GM18505 (cell line): Measurements from ENCODE around the gene TCF7.
A peak's percentile ranks its signal among the peaks of the same experiment; 100 is the strongest.

Experiments used
- ATAC-seq: cut with Tn5 transposase; IDR thresholded peaks from one replicate; pipeline ENCODE4 v1.9.1; 2021; ENCODE audit not compliant: unreplicated experiment
- POLR2A ChIP-seq: IDR thresholded peaks from 4 replicates; pipeline ENCODE4 v1.6.1; 2011; ENCODE audit warnings: borderline replicate concordance; ENCODE audit not compliant: insufficient read depth, insufficient read length; ENCODE audit errors: extremely low read depth

TCF7 gene

GRCh38 chr5:134174841-134175839 lies 60.7 kb downstream of the TCF7 start:
- ATAC-seq, result no peak
- TF ChIP-seq POLR2A, result no peak

DNA sequence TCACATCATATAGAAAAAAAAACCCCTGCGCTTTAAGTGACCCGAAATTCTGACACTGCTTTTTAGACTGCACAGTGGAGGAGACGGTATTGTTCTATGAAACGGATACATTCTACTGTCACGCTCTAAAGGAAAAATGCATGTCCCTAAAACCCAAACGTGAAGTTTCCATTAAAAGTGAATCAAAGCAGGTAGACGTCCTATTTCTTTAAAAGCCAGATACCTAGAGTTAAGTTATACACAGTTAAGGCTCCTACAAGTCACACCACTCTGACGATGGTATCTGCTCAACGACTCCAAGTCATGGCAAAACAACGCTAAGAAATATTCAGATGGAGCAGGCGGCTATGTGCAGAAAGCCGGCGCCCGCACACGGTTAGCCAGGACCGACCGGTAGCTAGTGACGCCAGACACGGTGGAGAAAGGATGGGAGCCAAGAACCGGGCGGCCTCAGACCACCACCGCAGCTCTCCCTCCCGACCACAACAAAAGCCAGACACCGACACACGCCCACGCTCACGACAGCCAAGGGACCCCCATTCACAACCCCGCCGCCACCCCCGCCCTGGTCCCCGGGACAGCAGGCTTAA lies 61.5 kb downstream of the TCF7 start:
- no peak for TF ChIP-seq POLR2A
- peak; percentile 12 for ATAC-seq

- ATAC-seq, result peak; percentile 74
- peak; percentile 100 for TF ChIP-seq POLR2A
These were observed 62.3 kb downstream of the TCF7 start, which contains the start of gene SKP1 for GRCh38 chr5:134176511-134177368. Gene SKP1 (minus strand): TSS chr5:134176950. CDS start chr5:134174022, 2,928 bp downstream.

GRCh38 chr5:134177369-134178095 lies 63.1 kb downstream of the TCF7 start:
- ATAC-seq, result no peak
- no peak for TF ChIP-seq POLR2A

GRCh38 chr5:134178096-134178419 lies 63.6 kb downstream of the TCF7 start:
- no peak for ATAC-seq
- TF ChIP-seq POLR2A, result no peak

DNA sequence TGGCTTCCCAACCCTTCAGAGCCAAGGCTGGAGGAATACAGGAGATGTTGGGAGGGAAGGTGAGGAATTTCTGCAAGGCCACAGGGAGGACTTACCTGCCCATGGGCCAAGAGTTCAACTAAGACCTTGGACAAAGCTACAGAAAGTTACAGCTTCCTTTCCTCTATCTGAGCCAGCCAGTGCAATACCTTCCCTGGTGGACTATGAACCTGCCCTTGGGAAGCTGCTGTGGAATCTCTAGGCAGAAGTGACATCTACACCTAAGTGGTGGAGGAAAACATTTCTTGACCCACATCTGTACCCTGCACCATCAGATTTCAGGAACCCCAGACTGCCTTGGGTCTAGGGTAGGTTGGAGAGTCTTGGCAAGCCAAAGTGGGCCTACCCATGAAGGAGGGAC lies 69.0 kb downstream of the TCF7 start:
- ATAC-seq, result no peak
- TF ChIP-seq POLR2A, result no peak

GRCh38 chr5:134184155-134185135 lies 70.0 kb downstream of the TCF7 start:
- ATAC-seq, result no peak
- no peak for TF ChIP-seq POLR2A

GRCh38 chr5:134188092-134188491 lies 73.6 kb downstream of the TCF7 start:
- ATAC-seq, result no peak
- no peak for TF ChIP-seq POLR2A

GRCh38 chr5:134189031-134189430 lies 74.5 kb downstream of the TCF7 start:
- TF ChIP-seq POLR2A, result no peak
- ATAC-seq, result no peak

DNA sequence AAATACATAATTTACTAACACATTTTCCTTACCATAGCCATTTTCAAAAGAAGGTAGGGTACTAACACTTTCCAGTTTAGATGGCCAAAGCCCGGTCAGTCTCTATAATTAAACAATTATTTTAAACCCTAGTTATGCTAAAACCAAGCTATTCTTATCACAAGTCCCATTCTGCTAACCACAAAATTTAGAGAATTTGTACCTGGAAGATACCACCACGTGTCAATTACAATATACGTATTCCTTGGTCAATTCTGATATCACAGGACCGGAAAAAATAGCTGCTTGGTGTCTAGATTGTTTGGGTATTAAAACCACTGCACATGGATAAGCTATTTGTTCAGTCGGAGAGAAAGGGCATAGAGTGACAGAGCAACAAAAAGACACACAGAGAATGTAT lies 81.2 kb downstream of the TCF7 start:
- TF ChIP-seq POLR2A, result no peak
- ATAC-seq, result no peak
